HG02623 (cell line): ENCODE data around the gene UBE3B.

Source experiments
- ATAC-seq: cut with Tn5 transposase; IDR thresholded peaks from one replicate; pipeline ENCODE4 v1.9.1; 2021; ENCODE audit warnings: moderate library complexity; ENCODE audit not compliant: unreplicated experiment

UBE3B gene

GRCh38 chr12:109493090-109493489 is 15.7 kb downstream of the UBE3B start:
- ATAC-seq, result no peak

- ATAC-seq, result no peak
Measured at GRCh38 chr12:109493938-109494337, 16.5 kb downstream of the UBE3B start.

- ATAC-seq, result no peak
Measured at GRCh38 chr12:109494348-109494881, 17.0 kb downstream of the UBE3B start.

GRCh38 chr12:109495012-109495411 is 17.6 kb downstream of the UBE3B start:
- no peak for ATAC-seq

GRCh38 chr12:109496306-109496705 is 18.9 kb downstream of the UBE3B start:
- ATAC-seq, result no peak

- no peak for ATAC-seq
Measured at GRCh38 chr12:109497675-109498074, 20.2 kb downstream of the UBE3B start.

GRCh38 chr12:109500406-109501185 is 23.2 kb downstream of the UBE3B start:
- ATAC-seq, result no peak

GRCh38 chr12:109501299-109501698 is 23.9 kb downstream of the UBE3B start:
- no peak for ATAC-seq

- ATAC-seq, result no peak
Measured at GRCh38 chr12:109502332-109502731, 24.9 kb downstream of the UBE3B start.

- no peak for ATAC-seq
Measured at GRCh38 chr12:109503611-109504010, 26.2 kb downstream of the UBE3B start.

- ATAC-seq, result no peak
Measured at GRCh38 chr12:109504068-109504467, 26.6 kb downstream of the UBE3B start.

GRCh38 chr12:109510196-109510595 is 32.8 kb downstream of the UBE3B start:
- no peak for ATAC-seq

GRCh38 chr12:109512608-109513007 is 35.2 kb downstream of the UBE3B start:
- no peak for ATAC-seq

- ATAC-seq, result no peak
Measured at GRCh38 chr12:109513051-109513450, 35.6 kb downstream of the UBE3B start.

- no peak for ATAC-seq
Measured at GRCh38 chr12:109513977-109514376, 36.5 kb downstream of the UBE3B start.

GRCh38 chr12:109517619-109518018 is 40.2 kb downstream of the UBE3B start:
- ATAC-seq, result no peak

- ATAC-seq, result no peak
Measured at GRCh38 chr12:109518820-109519665, 41.6 kb downstream of the UBE3B start.

GRCh38 chr12:109519787-109520186 is 42.4 kb downstream of the UBE3B start:
- no peak for ATAC-seq

GRCh38 chr12:109521831-109522230 is 44.4 kb downstream of the UBE3B start:
- no peak for ATAC-seq

- ATAC-seq, result no peak
Measured at GRCh38 chr12:109523071-109523470, 45.6 kb downstream of the UBE3B start.

GRCh38 chr12:109523504-109523903 is 46.1 kb downstream of the UBE3B start:
- ATAC-seq, result no peak
